ENCODE measurements around the gene ACTL6A.
A peak's percentile ranks its signal among the peaks of the same experiment; 100 is the strongest.

The ACTL6A gene

GRCh38 chr3:179591313-179591712, 28.6 kb downstream of the ACTL6A start:
- TF ChIP-seq POLR2AphosphoS5 (IDR thresholded peaks at IDR 0.05; ENCODE audit: low read depth, low read length) (no peak), TAF1 (IDR thresholded peaks at IDR 0.05; ENCODE audit: borderline replicate concordance, insufficient read depth, low read length) (no peak), SIN3A (IDR thresholded peaks at IDR 0.05; ENCODE audit: borderline replicate concordance, insufficient read depth, low read length) (no peak), FOXP2 (optimal IDR thresholded peaks at IDR 0.05; ENCODE audit: borderline replicate concordance, extremely low read depth, extremely low read length, insufficient read depth) (no peak)
- TF ChIP-seq, protein P1, sequence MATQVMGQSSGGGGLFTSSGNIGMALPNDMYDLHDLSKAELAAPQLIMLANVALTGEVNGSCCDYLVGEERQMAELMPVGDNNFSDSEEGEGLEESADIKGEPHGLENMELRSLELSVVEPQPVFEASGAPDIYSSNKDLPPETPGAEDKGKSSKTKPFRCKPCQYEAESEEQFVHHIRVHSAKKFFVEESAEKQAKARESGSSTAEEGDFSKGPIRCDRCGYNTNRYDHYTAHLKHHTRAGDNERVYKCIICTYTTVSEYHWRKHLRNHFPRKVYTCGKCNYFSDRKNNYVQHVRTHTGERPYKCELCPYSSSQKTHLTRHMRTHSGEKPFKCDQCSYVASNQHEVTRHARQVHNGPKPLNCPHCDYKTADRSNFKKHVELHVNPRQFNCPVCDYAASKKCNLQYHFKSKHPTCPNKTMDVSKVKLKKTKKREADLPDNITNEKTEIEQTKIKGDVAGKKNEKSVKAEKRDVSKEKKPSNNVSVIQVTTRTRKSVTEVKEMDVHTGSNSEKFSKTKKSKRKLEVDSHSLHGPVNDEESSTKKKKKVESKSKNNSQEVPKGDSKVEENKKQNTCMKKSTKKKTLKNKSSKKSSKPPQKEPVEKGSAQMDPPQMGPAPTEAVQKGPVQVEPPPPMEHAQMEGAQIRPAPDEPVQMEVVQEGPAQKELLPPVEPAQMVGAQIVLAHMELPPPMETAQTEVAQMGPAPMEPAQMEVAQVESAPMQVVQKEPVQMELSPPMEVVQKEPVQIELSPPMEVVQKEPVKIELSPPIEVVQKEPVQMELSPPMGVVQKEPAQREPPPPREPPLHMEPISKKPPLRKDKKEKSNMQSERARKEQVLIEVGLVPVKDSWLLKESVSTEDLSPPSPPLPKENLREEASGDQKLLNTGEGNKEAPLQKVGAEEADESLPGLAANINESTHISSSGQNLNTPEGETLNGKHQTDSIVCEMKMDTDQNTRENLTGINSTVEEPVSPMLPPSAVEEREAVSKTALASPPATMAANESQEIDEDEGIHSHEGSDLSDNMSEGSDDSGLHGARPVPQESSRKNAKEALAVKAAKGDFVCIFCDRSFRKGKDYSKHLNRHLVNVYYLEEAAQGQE (IDR thresholded peaks at IDR 0.05; ENCODE audit: insufficient read depth in 1 of 2, low read depth in 2 of 2, low read length in 2 of 2), result no peak

GRCh38 chr3:179599531-179599930, 36.8 kb downstream of the ACTL6A start:
- no peak for TF ChIP-seq POLR2AphosphoS5 (IDR thresholded peaks at IDR 0.05; ENCODE audit: low read depth, low read length)

DNA sequence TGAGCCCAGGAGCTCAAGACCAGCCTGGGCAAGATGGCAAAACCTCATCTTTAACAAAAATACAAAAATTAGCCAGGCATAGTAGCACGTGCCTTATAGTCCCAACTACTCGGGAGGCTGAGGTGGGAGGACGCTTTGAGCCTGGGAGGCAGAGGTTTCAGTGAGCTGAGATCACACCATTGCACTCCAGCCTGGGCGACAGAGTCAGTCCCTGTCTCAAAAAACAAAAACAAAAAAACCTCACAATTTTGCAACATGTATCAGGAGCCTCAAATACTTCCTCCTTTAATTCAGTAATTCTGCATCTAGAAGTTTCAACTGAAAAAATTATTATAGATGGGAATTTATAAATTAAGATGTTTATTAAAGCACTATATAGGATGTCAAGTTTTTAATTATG, 40.6 kb downstream of the ACTL6A start:
- TF ChIP-seq SIN3A (IDR thresholded peaks at IDR 0.05; ENCODE audit: borderline replicate concordance, insufficient read depth, low read length), result no peak
- no peak for TF ChIP-seq TAF1 (IDR thresholded peaks at IDR 0.05; ENCODE audit: borderline replicate concordance, insufficient read depth, low read length)
- TF ChIP-seq, protein P1 (IDR thresholded peaks at IDR 0.05; ENCODE audit: insufficient read depth in 1 of 2, low read depth in 2 of 2, low read length in 2 of 2), result no peak
- no peak for TF ChIP-seq FOXP2 (optimal IDR thresholded peaks at IDR 0.05; ENCODE audit: borderline replicate concordance, extremely low read depth, extremely low read length, insufficient read depth)
- no peak for TF ChIP-seq POLR2AphosphoS5 (IDR thresholded peaks at IDR 0.05; ENCODE audit: low read depth, low read length)

DNA sequence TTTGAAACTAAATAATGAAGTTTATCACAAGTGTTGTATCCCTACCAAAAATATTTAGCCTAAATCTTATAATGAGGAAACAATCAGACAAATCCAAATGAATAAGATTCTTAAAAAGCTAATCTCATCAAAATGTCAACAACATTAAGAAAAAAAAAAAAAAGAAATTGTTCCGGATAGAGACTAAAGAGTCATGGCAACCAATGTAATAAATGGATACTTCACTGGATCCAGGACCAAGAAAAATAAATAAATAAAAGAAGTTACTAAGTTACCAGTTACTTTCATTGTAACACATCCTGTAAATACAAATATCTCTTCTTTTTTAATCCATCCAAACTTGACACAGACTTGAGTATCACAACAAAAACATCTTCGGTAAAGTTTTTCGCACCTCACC, 41.1 kb downstream of the ACTL6A start:
- no peak for TF ChIP-seq FOXP2 (optimal IDR thresholded peaks at IDR 0.05; ENCODE audit: borderline replicate concordance, extremely low read depth, extremely low read length, insufficient read depth)
- TF ChIP-seq POLR2AphosphoS5 (IDR thresholded peaks at IDR 0.05; ENCODE audit: low read depth, low read length), result no peak
- TF ChIP-seq TAF1 (IDR thresholded peaks at IDR 0.05; ENCODE audit: borderline replicate concordance, insufficient read depth, low read length), result no peak
- TF ChIP-seq SIN3A (IDR thresholded peaks at IDR 0.05; ENCODE audit: borderline replicate concordance, insufficient read depth, low read length), result no peak
- TF ChIP-seq, protein P1 (IDR thresholded peaks at IDR 0.05; ENCODE audit: insufficient read depth in 1 of 2, low read depth in 2 of 2, low read length in 2 of 2), result no peak

DNA sequence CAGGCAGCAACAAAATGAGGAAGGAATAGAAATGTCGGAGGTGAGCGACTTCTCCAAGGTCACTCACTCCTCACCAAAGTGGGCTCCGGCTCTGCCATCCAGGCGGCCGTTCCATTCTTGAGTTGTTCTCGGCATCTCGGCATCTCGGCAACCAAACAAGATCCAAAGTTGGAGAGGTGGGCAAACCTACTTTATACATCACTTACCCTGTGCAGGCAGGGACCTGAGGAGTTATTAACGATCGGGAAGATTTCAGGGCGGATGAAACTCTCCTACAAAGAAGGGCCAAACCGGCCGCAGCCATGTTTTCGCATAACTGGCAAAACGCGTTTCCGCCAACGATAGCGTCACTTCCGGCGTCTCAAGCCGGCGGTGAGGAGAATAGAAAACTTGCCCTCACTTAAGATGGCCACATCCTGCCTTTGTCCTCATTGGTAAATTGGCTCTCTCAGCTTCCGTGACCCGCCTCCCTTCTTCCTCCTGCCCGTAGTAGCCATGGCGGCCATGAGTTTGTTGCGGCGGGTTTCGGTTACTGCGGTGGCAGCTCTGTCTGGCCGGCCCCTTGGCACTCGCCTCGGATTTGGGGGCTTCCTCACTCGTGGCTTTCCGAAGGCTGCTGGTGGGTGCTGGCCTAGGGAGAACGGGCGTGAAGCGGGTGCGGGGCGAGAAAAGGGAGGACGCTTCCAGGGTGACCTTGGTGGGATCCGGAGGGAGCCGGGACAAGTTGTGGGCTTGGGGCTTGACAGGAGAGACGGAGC, 41.8 kb downstream of the ACTL6A start, which contains the start of the genes MRPL47 and NDUFB5:
MRPL47 (minus strand) TSS at position 318 of the 758 bp plus-strand sequence; CDS start at position 304, 14 bp downstream.
NDUFB5 (plus strand) TSS at position 474 of the 758 bp plus-strand sequence; CDS start at position 496, 22 bp downstream.
- TF ChIP-seq FOXP2 (optimal IDR thresholded peaks at IDR 0.05; ENCODE audit: borderline replicate concordance, extremely low read depth, extremely low read length, insufficient read depth) (peak; percentile 60), POLR2AphosphoS5 (IDR thresholded peaks at IDR 0.05; ENCODE audit: low read depth, low read length) (peak; percentile 80), SIN3A (IDR thresholded peaks at IDR 0.05; ENCODE audit: borderline replicate concordance, insufficient read depth, low read length) (peak; percentile 32; the same call in 1 of the 2 replicates), TAF1 (IDR thresholded peaks at IDR 0.05; ENCODE audit: borderline replicate concordance, insufficient read depth, low read length) (peak; percentile 82; the same call in 1 of the 2 replicates)
- TF ChIP-seq, protein P1 (IDR thresholded peaks at IDR 0.05; ENCODE audit: insufficient read depth in 1 of 2, low read depth in 2 of 2, low read length in 2 of 2), result no peak

All from PFSK-1 (cell line).